Mesenchymal stem cell (in vitro differentiated cells and primary cell): ENCODE data around the gene PPRC1.

Source experiments
- DNase-seq: peaks from one replicate; pipeline ENCODE4 v3.0.0-alpha.2; 2013
- H2AFZ ChIP-seq: one replicate; pipeline ENCODE4 v1.6.1; 2013; ENCODE audit warnings: low read depth, mild to moderate bottlenecking, control low read depth, inconsistent platforms, low read length, moderate library complexity
- H2AK5ac ChIP-seq: 2 replicates; pipeline ENCODE4 v1.6.1; 2013; ENCODE audit warnings: low read length, moderate library complexity, mild to moderate bottlenecking, inconsistent platforms; ENCODE audit not compliant: severe bottlenecking
- H2BK120ac ChIP-seq: one replicate; pipeline ENCODE4 v1.6.1; 2013; ENCODE audit warnings: low read depth, mild to moderate bottlenecking, inconsistent platforms, low read length, moderate library complexity
- H2BK12ac ChIP-seq, 2 experiments: one replicate each; pipeline ENCODE4 v1.6.1; 2013; ENCODE audit warnings: inconsistent platforms in 2 of 2, low read length in 2 of 2, mild to moderate bottlenecking in 2 of 2, moderate library complexity in 2 of 2, control low read depth in 1 of 2
- H2BK15ac ChIP-seq: one replicate; pipeline ENCODE4 v1.6.1; 2013; ENCODE audit warnings: mild to moderate bottlenecking, low read depth, inconsistent platforms; ENCODE audit not compliant: poor library complexity, severe bottlenecking
- H2BK5ac ChIP-seq: 2 replicates; pipeline ENCODE4 v1.6.1; 2013; ENCODE audit warnings: low read depth, mild to moderate bottlenecking, low read length, control low read depth, inconsistent platforms; ENCODE audit not compliant: poor library complexity, severe bottlenecking
- H3K14ac ChIP-seq, 2 experiments: one replicate each; pipeline ENCODE4 v1.6.1; 2013; ENCODE audit warnings: inconsistent platforms in 2 of 2, low read length in 2 of 2, control low read depth in 1 of 2, mild to moderate bottlenecking in 1 of 2, moderate library complexity in 1 of 2
- H3K18ac ChIP-seq, 2 experiments: one replicate each; pipeline ENCODE4 v1.6.1; 2013; ENCODE audit warnings: inconsistent platforms in 2 of 2, low read length in 2 of 2, control low read depth in 1 of 2, low read depth in 1 of 2, mild to moderate bottlenecking in 1 of 2
- H3K23ac ChIP-seq, 2 experiments: one replicate each; pipeline ENCODE4 v1.6.1; 2013; ENCODE audit warnings: inconsistent platforms in 2 of 2, low read length in 2 of 2, mild to moderate bottlenecking in 2 of 2, moderate library complexity in 2 of 2, control low read depth in 1 of 2
- H3K27ac ChIP-seq: 2 replicates; pipeline ENCODE4 v1.5.1; 2013; ENCODE audit warnings: mild to moderate bottlenecking, moderate library complexity, low read length, control low read depth, inconsistent platforms; ENCODE audit not compliant: poor library complexity, severe bottlenecking
- H3K27me3 ChIP-seq, 2 experiments: 2 replicates each; pipeline versions ENCODE4 v1.6.1 to v1.7.0; 2013; ENCODE audit warnings: low read length in 2 of 2, mild to moderate bottlenecking in 2 of 2, moderate library complexity in 2 of 2, control low read depth in 1 of 2, inconsistent platforms in 1 of 2; ENCODE audit not compliant: control insufficient read depth in 1 of 2, insufficient read depth in 1 of 2
- H3K36me3 ChIP-seq, 2 experiments: 2 replicates each; pipeline versions ENCODE4 v1.6.1 to v1.7.0; 2013; ENCODE audit warnings: low read length in 2 of 2, control low read depth in 1 of 2, inconsistent platforms in 1 of 2, low read depth in 1 of 2, mild to moderate bottlenecking in 1 of 2; ENCODE audit not compliant: insufficient read depth in 2 of 2, control insufficient read depth in 1 of 2
- H3K4ac ChIP-seq, 2 experiments: one replicate each; pipeline ENCODE4 v1.6.1; 2013; ENCODE audit warnings: inconsistent platforms in 2 of 2, low read length in 2 of 2, mild to moderate bottlenecking in 2 of 2, moderate library complexity in 2 of 2, control low read depth in 1 of 2, low read depth in 1 of 2
- H3K4me1 ChIP-seq: 2 replicates; pipeline ENCODE4 v1.6.1; 2013; ENCODE audit warnings: low read depth, low read length, control low read depth; ENCODE audit not compliant: control insufficient read depth, insufficient read depth
- H3K4me2 ChIP-seq: 2 replicates; pipeline ENCODE4 v1.6.1; 2013; ENCODE audit warnings: low read length, mild to moderate bottlenecking, inconsistent platforms; ENCODE audit not compliant: poor library complexity, severe bottlenecking
- H3K4me3 ChIP-seq, 2 experiments: 2 replicates each; pipeline versions ENCODE4 v1.5.1 to v1.7.0; 2013; ENCODE audit warnings: low read length in 2 of 2, mild to moderate bottlenecking in 2 of 2, control low read depth in 1 of 2, low read depth in 1 of 2; ENCODE audit not compliant: insufficient read depth in 1 of 2
- H3K79me1 ChIP-seq: replicated peaks from 2 replicates; pipeline ENCODE4 v1.6.1; 2013; ENCODE audit warnings: mild to moderate bottlenecking, control low read depth, low read length, inconsistent platforms; ENCODE audit not compliant: poor library complexity, severe bottlenecking
- H3K9ac ChIP-seq: 2 replicates; pipeline ENCODE4 v1.7.0; 2013; ENCODE audit warnings: mild to moderate bottlenecking, low read length, moderate library complexity
- H3K9me3 ChIP-seq: 2 replicates; pipeline ENCODE4 v1.7.0; 2013; ENCODE audit warnings: mild to moderate bottlenecking, low read length; ENCODE audit not compliant: control insufficient read depth
- H4K8ac ChIP-seq: one replicate; pipeline ENCODE4 v1.6.1; 2013; ENCODE audit warnings: inconsistent platforms, mild to moderate bottlenecking, low read length, moderate library complexity
- H4K91ac ChIP-seq: one replicate; pipeline ENCODE4 v1.6.1; 2013; ENCODE audit warnings: mild to moderate bottlenecking, low read length, inconsistent platforms
- WGBS: methylation state at CpG from one replicate; pipeline ENCODE4 v1.1.7; 2013; ENCODE audit warnings: mixed read lengths; 5-methylcytosine and 5-hydroxymethylcytosine counted together

Gene PPRC1

DNA sequence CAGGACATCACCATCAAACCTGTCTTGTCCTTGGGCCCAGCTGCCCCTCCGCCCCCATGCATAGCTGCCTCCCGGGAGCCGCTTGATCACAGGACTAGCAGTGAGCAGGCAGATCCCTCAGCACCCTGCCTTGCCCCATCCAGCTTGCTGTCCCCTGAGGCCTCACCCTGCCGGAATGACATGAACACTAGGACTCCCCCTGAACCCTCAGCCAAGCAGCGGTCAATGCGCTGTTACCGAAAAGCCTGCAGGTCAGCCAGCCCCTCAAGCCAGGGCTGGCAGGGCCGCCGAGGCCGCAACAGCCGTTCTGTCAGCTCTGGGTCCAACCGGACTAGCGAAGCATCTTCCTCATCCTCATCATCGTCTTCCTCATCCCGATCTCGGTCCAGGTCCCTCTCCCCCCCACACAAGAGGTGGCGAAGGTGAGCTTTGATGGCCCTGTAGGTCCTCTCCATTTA, 14.2 kb downstream of the PPRC1 start:
- peaks cover 40% of the 10 kb centered on the region for H3K79me1 ChIP-seq
- no peak overlapping the region for H3K14ac ChIP-seq
- H3K4me1 ChIP-seq = peaks cover 11% of the 10 kb centered on the region
- H3K18ac ChIP-seq = no peak overlapping the region
- peak overlapping the region; percentile 42 for H3K27ac ChIP-seq
- H2AK5ac ChIP-seq = no peak overlapping the region
- H3K23ac ChIP-seq = no peak overlapping the region
- DNase-seq = no peak
- H2BK15ac ChIP-seq = no peak overlapping the region
- peak overlapping the region; percentile 19 for H4K8ac ChIP-seq
- H3K27me3 ChIP-seq = no peaks in the 10 kb centered on the region
- H2BK12ac ChIP-seq = no peak overlapping the region
- H3K36me3 ChIP-seq = peaks cover 60 to 77% of the 10 kb centered on the region in 2 experiments
- no peak overlapping the region for H4K91ac ChIP-seq
- H3K4me2 ChIP-seq = no peak overlapping the region
- peak overlapping the region; percentile 58 for H2BK5ac ChIP-seq
- no peak overlapping the region for H2AFZ ChIP-seq
- H3K9ac ChIP-seq = no peak overlapping the region
- no peak overlapping the region for H3K4me3 ChIP-seq
- no peaks in the 10 kb centered on the region for H3K9me3 ChIP-seq
- 96% methylated on average over 17 of the region's 17 CpGs for WGBS
- H2BK120ac ChIP-seq = no peak overlapping the region
- no peak overlapping the region for H3K4ac ChIP-seq

DNA sequence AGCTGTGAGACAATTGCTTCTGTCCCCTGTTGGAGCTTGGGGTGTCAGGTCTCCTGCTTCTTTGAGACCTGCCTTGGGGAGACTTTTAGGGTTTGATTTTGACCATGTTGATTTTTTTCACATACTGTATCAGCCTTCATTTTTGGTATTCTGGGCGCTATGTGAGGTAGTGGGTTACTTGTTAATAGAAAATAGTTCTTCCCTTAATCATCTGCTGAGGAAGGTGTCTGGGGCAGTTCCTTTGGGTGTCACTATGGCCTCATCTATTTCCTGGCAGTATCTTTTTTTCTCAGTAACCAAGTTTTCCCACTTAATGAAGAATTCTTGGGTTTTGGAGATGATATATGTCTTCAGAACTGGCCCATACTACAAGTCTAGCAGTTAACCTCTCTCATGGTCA, 14.7 kb downstream of the PPRC1 start:
- Histone ChIP-seq H3K4me2 (no peak overlapping the region), H2BK12ac (no peak overlapping the region), H2AK5ac (no peak overlapping the region), H3K79me1 (peaks cover 40% of the 10 kb centered on the region), H3K9ac (no peak overlapping the region), H2BK5ac (no peak overlapping the region), H2BK120ac (no peak overlapping the region), H3K9me3 (no peaks in the 10 kb centered on the region), H3K36me3 (peaks cover 60 to 75% of the 10 kb centered on the region in 2 experiments), H3K4ac (no peak overlapping the region), H3K14ac (no peak overlapping the region), H2AFZ (no peak overlapping the region), H3K4me1 (peaks cover 11% of the 10 kb centered on the region), H4K91ac (no peak overlapping the region), H3K23ac (no peak overlapping the region), H3K27ac (peak overlapping the region; percentile 42), H3K27me3 (no peaks in the 10 kb centered on the region), H3K4me3 (no peak overlapping the region), H2BK15ac (no peak overlapping the region), H3K18ac (no peak overlapping the region), H4K8ac (no peak overlapping the region)
- WGBS = no CpG with 5 or more reads among the region's 1 CpG
- no peak for DNase-seq

DNA sequence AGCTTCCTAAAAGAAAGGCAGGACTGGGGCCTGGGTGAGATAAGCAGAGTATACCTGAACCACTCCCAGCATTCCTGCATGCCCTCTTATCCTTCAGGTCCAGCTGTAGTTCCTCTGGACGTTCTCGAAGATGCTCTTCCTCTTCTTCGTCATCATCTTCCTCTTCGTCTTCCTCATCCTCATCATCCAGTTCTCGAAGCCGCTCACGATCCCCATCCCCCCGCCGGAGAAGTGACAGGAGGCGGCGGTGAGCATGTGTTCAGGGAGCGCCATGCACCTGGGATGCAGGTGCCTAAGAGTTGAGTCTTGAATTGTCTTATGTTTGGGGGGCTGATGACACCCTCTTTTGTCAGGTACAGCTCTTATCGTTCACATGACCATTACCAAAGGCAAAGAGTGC, 15.4 kb downstream of the PPRC1 start:
- Histone ChIP-seq H3K4me2 (no peak overlapping the region), H3K18ac (no peak overlapping the region), H3K9ac (no peak overlapping the region), H3K79me1 (peaks cover 37% of the 10 kb centered on the region), H2AK5ac (no peak overlapping the region), H3K23ac (no peak overlapping the region), H4K8ac (no peak overlapping the region), H4K91ac (no peak overlapping the region), H3K4me1 (peaks cover 11% of the 10 kb centered on the region), H3K4ac (no peak overlapping the region), H3K27me3 (no peaks in the 10 kb centered on the region), H2AFZ (no peak overlapping the region), H3K27ac (no peak overlapping the region), H3K9me3 (no peaks in the 10 kb centered on the region), H3K4me3 (no peak overlapping the region), H3K36me3 (peaks cover 52 to 69% of the 10 kb centered on the region in 2 experiments), H2BK5ac (no peak overlapping the region), H2BK15ac (no peak overlapping the region), H2BK12ac (no peak overlapping the region), H3K14ac (no peak overlapping the region), H2BK120ac (no peak overlapping the region)
- WGBS = 95% methylated on average over 13 of the region's 13 CpGs
- no peak for DNase-seq

DNA sequence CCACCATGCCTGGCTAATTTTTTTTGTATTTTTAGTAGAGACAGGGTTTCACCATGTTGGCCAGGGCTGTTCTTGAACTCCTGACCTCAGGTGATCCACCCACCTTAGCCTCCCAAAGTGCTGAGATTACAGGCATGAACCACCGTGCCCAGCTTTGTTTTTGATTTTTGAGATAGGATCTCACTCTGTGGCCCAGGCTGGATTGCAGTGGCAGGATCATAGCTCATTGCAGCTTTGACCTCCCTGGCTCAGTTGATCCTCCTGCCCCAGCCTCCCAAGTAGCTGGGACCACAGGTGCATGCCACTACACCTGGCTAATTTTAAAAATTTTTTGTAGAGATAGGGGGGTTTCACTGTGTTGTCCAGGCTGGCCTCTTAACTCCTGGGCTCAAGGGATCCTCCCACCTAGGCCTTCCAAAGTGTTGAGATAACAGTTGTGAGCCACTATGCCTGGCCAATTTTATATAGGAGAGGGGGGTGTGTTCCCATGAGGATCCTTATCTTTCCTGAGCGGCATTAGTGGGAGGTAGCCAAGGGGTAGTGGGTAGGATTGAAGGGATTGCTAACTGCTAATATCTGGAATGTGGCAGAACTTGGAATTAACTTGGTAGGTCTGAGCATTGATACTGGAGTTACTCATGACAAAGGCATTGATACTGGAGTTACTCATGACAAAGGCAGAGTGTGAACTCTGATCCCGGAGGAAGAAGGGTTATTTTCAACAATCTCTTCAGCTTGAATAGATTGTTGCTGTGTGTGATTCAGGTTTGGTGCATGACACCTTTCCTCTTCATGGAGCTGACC, 18.3 kb downstream of the PPRC1 start:
- H3K4me1 ChIP-seq = peaks cover 11% of the 10 kb centered on the region
- H2BK12ac ChIP-seq = no peak overlapping the region
- H2BK15ac ChIP-seq = no peak overlapping the region
- H3K23ac ChIP-seq = no peak overlapping the region
- H3K4ac ChIP-seq = no peak overlapping the region
- H2BK5ac ChIP-seq = peak overlapping the region; percentile 50
- H3K79me1 ChIP-seq = peaks cover 23% of the 10 kb centered on the region
- H3K4me3 ChIP-seq = peak overlapping the region in 1 of 2 experiments; percentile 98
- no peak overlapping the region for H2BK120ac ChIP-seq
- peak overlapping the region in 1 of 2 experiments; percentile 46 for H3K18ac ChIP-seq
- no peak overlapping the region for H2AFZ ChIP-seq
- no peaks in the 10 kb centered on the region for H3K9me3 ChIP-seq
- peak overlapping the region; percentile 5 for H4K91ac ChIP-seq
- peak overlapping the region; percentile 3 for H2AK5ac ChIP-seq
- peaks cover 47 to 61% of the 10 kb centered on the region in 2 experiments for H3K36me3 ChIP-seq
- peak overlapping the region; percentile 94 for H3K27ac ChIP-seq
- H3K27me3 ChIP-seq = no peaks in the 10 kb centered on the region
- peak overlapping the region; percentile 98 for H3K9ac ChIP-seq
- 48% methylated on average over 3 of the region's 3 CpGs for WGBS
- no peak overlapping the region for H3K14ac ChIP-seq
- H4K8ac ChIP-seq = no peak overlapping the region
- DNase-seq = peak; percentile 70
- peak overlapping the region; percentile 57 for H3K4me2 ChIP-seq
